Erythroblast (primary cell): ENCODE data around the gene STH.

ENCODE experiments used
- GATA1 ChIP-seq: IDR thresholded peaks from 2 replicates; pipeline ENCODE4 v1.6.1; 2011; ENCODE audit warnings: low read depth, mild to moderate bottlenecking, control low read depth, low read length, moderate library complexity
- POLR2A ChIP-seq: IDR thresholded peaks from 2 replicates; pipeline ENCODE4 v1.6.1; 2011; ENCODE audit warnings: mild to moderate bottlenecking, low read length

DNA sequence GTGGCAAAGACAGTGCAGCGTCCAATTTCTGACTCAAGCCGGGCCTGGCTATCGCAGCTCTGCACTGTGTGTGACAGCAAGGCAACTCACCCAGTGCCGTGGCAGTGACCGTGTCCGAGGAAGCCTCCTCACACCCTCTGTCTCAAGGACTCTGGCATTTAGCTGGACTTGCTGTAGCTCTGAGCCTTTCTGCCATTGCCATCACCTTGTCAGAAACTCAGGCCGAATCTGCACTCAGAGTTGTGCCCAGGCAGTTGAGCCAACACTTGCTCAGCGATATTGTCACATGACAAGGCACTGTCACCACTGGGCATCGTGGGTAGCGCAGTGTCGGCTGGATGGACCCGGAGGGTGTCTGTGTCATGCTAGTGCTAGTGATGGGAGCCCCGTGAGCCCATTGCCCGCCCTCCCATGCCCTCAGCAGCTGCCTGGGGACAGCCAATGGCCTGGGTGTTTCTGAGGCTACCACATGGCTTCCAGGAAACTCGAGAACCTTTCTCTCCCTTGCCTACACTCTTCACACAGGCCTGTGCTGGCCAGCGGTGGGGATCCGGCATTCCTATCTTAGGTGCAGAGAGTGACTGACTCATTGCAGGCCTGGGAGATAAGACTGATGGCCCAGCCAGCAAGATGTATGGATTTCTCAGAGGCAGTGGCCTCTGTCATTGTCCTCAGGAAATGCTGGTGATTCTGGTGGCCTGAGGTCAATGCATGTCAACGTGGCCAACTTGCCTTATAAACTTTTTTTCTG, 22.1 kb upstream of the STH start:
- TF ChIP-seq POLR2A (no peak), GATA1 (no peak)
